Measurements from ENCODE around the gene GCA. TPM values are rescaled to one million over a fixed set of nuclear protein-coding genes. Genes with fewer than 3 reads are reported as not detected.

The GCA gene, protein sequence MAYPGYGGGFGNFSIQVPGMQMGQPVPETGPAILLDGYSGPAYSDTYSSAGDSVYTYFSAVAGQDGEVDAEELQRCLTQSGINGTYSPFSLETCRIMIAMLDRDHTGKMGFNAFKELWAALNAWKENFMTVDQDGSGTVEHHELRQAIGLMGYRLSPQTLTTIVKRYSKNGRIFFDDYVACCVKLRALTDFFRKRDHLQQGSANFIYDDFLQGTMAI
- 100 to 1,000 TPM in 1 of 6 donors, 10 to 100 TPM in 5; 12.7 to 101 (median 38.1) TPM for total RNA-seq

DNA sequence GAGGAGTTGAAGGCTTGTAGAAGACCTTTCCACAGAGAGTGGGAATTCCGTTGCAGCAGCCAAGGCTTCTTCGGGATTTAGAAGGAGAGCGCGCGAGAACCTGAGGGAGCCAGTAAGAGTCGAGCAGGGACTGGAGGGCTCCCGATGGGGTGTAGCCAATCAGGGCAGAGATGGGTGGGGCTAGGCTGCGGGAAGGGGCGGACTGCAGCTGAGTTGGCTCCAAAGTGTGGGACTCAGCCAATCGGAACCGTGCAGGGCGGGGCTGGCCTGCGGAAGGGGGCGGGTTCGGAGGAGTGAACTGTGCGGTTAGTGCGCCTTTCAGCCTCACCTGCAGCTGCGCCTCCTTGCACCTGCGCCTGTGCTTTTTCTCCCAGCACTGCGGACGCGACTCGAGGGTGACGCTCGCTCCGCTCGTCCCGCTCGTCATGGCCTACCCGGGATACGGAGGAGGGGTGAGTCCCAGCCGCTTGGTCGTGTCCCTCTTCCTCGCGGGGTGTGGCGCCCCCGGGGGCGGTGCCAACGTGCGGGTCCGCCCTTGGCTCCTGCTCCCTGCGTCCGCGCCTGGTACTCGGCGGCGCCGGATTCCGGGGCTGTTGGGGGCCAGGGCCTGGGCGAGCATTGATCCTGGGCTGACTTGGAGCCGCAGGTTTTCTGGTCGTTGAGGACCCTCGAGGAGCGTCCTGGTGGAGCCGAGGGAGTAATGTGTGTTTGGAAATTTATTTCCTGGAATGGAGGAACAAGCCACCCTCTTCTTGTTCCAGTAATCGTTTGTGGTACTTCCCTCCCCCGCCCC lies at the start of gene GCA:
TSS of gene GCA (plus strand) at position 309 of the 793 bp plus-strand sequence. CDS start at position 426, 117 bp downstream.
- Histone ChIP-seq H3K27me3 (no peaks in the 10 kb centered on the region), H3K27ac (peak within 1 kb of the TSS; percentile 82 to 96 (median 91)), H3K4me3 (peak within 1 kb of the TSS; percentile 43 to 98 (median 88)), H3K36me3 (peaks cover 0 to 6% (median 0%) of the 10 kb centered on the region in 4 donors), H3K9me3 (no peaks in the 10 kb centered on the region), H3K4me1 (peaks cover 8 to 17% (median 12%) of the 10 kb centered on the region in 4 donors)
- ATAC-seq (ENCODE audit: low FRiP score in 2 of 2) (peak; percentile 99 to 100), DNase-seq (peak; percentile 98)
- TF ChIP-seq, protein P1, sequence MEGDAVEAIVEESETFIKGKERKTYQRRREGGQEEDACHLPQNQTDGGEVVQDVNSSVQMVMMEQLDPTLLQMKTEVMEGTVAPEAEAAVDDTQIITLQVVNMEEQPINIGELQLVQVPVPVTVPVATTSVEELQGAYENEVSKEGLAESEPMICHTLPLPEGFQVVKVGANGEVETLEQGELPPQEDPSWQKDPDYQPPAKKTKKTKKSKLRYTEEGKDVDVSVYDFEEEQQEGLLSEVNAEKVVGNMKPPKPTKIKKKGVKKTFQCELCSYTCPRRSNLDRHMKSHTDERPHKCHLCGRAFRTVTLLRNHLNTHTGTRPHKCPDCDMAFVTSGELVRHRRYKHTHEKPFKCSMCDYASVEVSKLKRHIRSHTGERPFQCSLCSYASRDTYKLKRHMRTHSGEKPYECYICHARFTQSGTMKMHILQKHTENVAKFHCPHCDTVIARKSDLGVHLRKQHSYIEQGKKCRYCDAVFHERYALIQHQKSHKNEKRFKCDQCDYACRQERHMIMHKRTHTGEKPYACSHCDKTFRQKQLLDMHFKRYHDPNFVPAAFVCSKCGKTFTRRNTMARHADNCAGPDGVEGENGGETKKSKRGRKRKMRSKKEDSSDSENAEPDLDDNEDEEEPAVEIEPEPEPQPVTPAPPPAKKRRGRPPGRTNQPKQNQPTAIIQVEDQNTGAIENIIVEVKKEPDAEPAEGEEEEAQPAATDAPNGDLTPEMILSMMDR (IDR thresholded peaks at IDR 0.05), result peak in 4 of 6 experiments; percentile 6 to 43 (median 37)
- TF ChIP-seq EP300 (IDR thresholded peaks at IDR 0.05) (no peak), POLR2AphosphoS5 (IDR thresholded peaks at IDR 0.05) (peak; percentile 79 to 84), POLR2A (IDR thresholded peaks at IDR 0.05) (peak in 3 of 4 donors; percentile 28 to 80 (median 54))
- WGBS, 2 donors, result 0 to 2% methylated on average over 24 to 27 of the region's 57 CpGs

DNA sequence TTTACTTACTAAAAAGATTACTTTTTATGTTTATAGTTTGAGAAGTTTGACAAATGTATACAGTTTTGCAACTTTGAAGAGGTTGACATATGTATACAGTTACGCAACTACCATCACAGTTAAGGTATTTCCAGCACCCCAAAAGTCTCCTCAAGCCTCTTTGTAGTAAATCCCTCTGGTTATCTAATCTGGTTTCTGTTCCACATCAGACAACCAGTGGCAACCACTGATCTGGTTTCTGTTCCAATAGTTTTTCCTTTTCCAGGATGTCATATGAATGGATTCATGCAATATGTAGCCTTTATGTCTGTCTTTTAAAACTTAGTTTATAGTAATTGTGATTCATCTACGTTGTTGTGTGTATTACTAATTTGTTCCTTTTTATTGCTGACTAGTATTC lies 48.9 kb upstream of the GCA start:
- no peak for DNase-seq
- peaks cover 0 to 21% (median 1%) of the 10 kb centered on the region in 4 donors for H3K36me3 ChIP-seq
- H3K4me1 ChIP-seq, result peaks cover 0 to 7% (median 1%) of the 10 kb centered on the region in 4 donors
- no peak for ATAC-seq (ENCODE audit: low FRiP score in 2 of 2)
- no peak overlapping the region for H3K4me3 ChIP-seq
- H3K27ac ChIP-seq, result no peak overlapping the region
- no peak for TF ChIP-seq POLR2AphosphoS5 (IDR thresholded peaks at IDR 0.05)
- no peak for TF ChIP-seq EP300 (IDR thresholded peaks at IDR 0.05)
- TF ChIP-seq, protein P1 (IDR thresholded peaks at IDR 0.05), result no peak
- no peak for TF ChIP-seq POLR2A (IDR thresholded peaks at IDR 0.05)
- H3K9me3 ChIP-seq, result no peaks in the 10 kb centered on the region
- no peaks in the 10 kb centered on the region for H3K27me3 ChIP-seq
- whole genome bisulfite sequencing, 2 donors, result 80 to 97% methylated on average over 2 of the region's 2 CpGs

DNA sequence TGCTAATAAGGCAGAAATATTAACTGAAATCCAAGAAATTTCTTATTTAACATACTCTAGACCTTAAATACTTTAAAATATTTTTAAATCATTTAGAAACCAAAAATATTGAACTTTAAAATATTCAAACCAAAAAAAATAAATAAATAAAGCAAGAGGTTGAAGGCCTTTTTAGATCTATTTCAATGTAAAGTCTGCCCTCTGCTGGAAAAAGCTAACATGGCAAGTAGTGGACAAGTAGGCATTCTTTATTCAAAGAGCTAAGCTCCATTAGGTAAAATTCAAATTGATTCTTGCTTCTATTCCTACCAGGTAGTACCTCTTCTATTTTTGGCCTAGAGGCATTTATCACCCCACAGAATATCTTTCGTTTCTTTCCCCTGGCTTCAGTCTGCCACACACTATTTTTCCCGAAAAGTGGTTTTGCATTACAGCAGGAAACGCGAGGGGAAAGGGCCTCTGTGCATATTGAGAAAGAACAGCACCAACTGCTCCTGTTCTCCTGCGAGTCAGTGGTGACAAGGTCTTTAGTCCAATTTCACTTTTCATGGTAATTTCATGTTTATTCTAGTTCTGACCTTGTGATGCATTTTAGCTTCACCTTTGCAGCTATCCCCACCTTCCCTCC lies 45.9 kb upstream of the GCA start:
- H3K4me3 ChIP-seq, result no peak overlapping the region
- H3K27me3 ChIP-seq, result no peaks in the 10 kb centered on the region
- H3K36me3 ChIP-seq, result peaks cover 0 to 12% (median 1%) of the 10 kb centered on the region in 4 donors
- peaks cover 0 to 17% (median 1%) of the 10 kb centered on the region in 4 donors for H3K4me1 ChIP-seq
- TF ChIP-seq POLR2AphosphoS5 (IDR thresholded peaks at IDR 0.05), result no peak
- TF ChIP-seq, protein P1 (IDR thresholded peaks at IDR 0.05), result peak; percentile 64 to 89 (median 74)
- ATAC-seq (ENCODE audit: low FRiP score in 2 of 2) (peak in 1 of 2 donors; percentile 81), DNase-seq (peak in 1 of 2 donors; percentile 43)
- H3K27ac ChIP-seq, result no peak overlapping the region
- H3K9me3 ChIP-seq, result no peaks in the 10 kb centered on the region
- 58 to 70% methylated on average over 5 of the region's 5 CpGs for WGBS, 2 donors

DNA sequence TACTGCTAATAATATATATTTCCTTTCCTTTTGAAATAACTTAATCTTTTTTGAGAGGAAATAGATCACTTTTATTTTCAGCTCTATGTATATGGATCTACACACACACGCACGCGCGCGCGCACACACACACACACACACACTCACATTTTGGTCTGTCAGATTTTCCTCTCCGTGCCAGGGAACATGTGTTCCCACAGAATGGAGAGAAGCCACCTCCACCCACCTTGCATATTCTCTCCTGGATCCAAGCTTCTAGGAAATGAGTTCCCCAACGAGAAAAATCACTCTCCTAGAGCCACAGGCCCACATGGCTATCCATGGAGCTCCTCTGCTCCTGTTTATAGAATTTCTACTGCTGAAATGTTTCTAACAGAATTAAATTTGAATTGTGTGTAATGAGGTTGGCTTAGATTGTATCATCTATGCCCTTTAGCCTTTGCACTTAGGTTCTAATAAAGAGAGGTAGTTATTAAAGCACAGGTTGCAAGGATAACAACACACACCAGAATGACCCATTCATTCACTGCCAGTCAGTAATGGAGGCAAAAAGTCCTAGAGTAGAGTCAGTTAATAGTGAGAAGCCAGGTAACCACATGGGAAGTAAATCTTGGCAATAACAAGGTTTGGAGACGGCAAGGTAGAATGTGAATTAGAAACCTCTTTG lies 45.1 kb upstream of the GCA start:
- Histone ChIP-seq H3K4me1 (peaks cover 0 to 17% (median 0%) of the 10 kb centered on the region in 4 donors), H3K4me3 (no peak overlapping the region), H3K27me3 (no peaks in the 10 kb centered on the region), H3K9me3 (no peaks in the 10 kb centered on the region), H3K36me3 (peaks cover 0 to 12% (median 1%) of the 10 kb centered on the region in 4 donors), H3K27ac (no peak overlapping the region)
- no peak for TF ChIP-seq POLR2AphosphoS5 (IDR thresholded peaks at IDR 0.05)
- no peak for TF ChIP-seq POLR2A (IDR thresholded peaks at IDR 0.05)
- TF ChIP-seq, protein P1 (IDR thresholded peaks at IDR 0.05), result no peak
- TF ChIP-seq EP300 (IDR thresholded peaks at IDR 0.05), result no peak
- 90% methylated on average over 9 of the region's 9 CpGs for WGBS, 2 donors
- peak in 1 of 2 donors; percentile 37 for DNase-seq
- no peak for ATAC-seq (ENCODE audit: low FRiP score in 2 of 2)
